NCI-H1105 (cell line): Measurements from ENCODE around the gene GMPR.
"Not testable (repeated sequence)": the region's sequence is repeated elsewhere in the genome, so short reads cannot be mapped to it uniquely, and the experiment has no call there.

Experiments
- DNase-seq: peaks from one replicate; lab custom pipeline; 2025; lab: John Stamatoyannopoulos, UW

The GMPR gene

DNA sequence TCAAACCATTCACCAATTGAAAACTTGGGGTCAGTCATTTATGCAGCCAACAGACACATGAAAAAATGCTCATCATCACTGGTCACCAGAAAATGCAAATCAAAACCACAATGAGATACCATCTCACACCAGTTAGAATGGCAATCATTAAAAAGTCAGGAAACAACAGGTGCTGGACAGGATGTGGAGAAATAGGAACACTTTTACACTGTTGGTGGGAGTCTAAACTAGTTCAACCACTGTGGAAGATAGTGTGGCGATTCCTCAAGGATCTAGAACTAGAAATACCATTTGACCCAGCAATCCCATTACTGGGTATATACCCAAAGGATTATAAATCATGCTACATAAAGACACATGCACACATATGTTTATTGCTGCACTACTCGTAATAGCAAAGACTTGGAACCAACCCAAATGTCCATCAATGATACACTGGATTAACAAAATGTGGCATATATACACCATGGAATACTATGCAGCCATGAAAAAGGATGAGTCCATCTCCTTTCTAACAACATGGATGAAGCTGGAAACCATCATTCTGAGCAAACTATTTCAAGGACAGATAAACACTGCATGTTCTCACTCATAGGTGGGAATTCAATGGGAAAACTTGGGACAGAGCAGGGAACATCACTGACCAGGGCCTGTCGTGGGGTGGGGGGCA, 13.2 kb upstream of the GMPR start:
- DNase-seq, result not testable (repeated sequence)

DNA sequence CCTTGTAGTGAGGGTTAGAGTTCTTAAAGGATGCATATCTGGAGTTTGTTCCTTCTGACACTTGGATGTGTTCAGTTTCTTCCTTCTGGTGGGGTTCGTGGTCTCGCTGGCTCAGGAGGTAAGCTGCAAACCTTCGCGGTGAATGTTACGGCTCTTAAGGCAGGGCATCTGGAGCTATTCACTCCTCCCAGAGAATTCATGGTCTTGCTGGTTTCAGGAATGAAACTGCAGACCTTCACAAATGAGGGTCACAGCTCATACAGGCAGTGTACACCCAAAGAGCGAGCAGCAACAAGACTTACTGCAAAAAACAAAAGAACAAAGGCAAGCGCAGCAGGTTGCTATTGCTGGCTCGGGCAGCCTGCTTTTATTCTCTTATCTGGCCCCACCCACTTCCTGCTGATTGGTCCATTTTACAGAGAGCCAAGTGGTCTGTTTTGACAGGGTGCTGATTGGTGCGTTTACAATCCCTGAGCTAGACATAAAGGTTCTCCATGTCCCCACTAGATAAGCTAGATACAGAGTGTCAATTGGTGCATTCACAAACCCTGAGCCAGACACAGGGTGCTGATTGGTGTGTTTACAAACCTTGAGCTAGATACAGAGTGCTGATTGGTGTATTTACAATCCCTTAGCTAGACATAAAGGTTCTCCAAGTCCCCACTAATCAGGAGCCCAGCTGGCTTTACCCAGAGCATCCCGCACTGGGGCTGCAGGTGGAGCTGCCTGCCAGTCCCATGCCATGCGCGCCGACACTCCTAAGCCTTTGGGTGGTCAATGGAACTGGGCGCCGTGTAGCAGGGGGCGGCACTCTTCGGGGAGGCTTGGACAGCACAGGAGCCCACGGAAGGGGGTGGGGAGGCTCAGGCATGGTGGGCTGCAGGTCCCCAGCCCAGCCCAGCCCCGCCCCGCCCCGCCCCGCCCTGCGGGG, 12.0 kb upstream of the GMPR start:
- DNase-seq, result not testable (repeated sequence)

DNA sequence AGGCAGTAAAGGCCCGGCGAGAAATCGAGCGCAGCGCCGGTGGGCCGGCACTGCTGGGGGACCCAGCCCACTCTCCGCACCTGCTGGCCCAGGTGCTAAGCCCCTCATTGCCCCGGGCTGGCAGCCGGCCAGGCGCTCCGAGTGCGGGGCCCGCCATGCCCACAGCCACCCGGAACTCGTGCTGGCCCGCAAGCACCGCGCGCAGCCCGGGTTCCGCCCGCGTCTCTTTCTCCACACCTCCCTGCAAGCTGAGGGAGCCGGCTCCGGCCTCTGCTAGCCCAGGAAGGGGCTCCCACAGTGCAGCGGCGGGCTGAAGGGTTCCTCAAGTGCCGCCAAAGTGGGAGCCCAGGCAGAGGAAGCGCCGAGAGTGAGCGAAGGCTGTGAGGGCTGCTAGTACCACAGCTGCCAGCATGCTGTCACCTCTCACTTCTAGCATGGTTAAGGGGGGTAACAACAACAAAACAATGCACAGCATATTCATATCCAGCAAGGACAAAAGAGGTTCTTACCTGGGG, 11.3 kb upstream of the GMPR start:
- no peak for DNase-seq

DNA sequence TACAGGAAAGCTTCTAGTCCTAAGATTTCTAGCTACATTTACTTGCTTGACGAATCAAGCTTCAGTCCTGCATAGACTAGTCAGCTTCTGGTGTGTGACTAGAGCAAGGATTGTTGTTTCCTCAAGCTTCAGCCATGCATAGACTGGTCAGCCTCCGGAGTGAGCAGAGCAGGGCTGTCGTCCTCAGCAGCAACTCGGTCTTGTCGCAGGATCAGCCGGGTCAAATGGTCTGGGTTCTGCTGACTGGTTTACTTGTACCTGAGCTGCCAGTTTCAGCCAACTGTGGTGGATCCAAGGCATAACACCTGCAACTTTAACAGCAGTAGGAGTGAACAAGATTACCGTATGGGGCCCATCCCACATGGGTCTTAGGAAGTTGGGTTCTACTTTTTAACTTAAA, 10.8 kb upstream of the GMPR start:
- no peak for DNase-seq

DNA sequence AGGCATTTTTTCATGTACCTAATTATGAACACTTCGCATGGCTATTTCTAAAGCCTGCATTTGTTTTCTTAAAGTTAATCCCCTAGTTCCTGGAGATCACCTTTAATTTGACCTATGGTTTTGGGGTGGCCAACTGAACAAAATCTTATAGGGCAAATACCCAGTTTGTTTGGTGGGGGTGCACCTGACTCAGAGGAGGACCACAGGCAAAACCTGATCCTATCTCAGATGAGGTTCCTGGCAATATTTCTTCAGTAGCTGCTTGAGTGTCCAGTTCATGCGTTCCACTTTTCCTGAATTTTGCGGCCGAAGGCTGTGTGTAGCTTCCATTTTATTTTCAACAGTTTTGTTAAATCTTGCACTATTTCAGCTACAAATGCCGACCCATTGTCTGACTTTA, 10.3 kb upstream of the GMPR start:
- DNase-seq, result no peak

DNA sequence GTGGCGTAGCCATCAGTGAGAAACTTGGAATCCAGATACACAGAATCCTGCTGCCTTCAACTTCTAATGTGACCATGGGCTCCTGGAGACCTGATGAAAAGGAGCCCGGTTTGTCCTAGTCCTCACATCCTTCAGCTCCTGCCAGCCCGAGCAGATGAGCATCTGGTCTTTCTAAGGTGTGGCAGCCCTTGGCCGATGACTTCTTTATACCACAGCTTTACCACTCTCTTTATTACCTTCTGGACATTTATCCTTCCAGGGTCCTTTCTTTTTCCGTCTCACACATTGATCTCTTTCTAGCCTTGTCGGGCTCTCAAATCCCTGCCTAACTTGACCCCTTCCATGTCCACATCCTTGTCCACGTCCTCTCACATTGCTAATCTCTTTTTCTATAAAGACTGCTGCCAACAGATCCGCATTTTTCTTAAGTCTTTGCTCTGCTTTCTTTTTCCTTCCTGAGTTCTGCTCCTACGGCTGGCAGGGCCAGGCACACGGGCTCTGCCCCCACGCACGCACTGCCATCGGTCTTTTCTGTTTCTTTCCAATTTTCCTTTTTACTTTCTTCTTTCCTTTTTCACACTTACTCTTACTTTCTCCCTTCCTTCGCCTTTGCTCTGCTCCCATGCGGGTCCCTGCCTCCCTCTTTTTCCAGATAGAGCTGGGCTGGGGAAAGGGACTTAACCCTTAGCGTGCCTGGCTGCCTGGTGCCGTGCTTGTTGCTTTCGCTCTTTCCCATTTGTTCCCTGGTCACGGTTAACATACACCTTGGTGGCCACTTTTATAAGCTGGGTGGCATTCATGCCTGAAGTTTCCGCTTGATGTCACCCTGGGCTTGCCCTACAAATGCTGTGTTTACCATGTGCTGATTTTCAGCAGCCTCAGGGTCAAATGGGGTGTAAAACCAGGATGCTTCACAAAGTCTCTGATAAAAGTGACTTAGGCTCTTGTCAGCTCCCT, 9.4 kb upstream of the GMPR start:
- no peak for DNase-seq

DNA sequence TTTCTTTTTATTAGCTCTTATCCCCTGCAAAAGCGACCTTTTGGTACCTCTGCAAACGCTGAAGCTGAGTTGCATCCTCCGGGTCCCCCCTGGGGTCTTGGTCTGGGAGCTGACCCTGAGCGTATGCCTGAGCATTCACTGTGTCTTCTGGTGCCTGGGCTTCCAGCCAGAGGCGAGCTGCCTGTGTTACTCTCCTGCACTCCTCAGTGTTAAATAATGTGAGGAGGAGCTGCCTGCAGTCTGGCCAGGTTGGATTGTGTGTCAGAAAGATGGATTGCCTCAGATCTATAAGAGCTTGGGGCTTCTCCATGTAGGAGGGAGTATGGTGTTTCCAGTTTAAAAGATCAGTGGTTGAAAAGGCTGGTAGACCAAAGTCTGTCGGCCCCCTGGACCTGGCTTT, 8.7 kb upstream of the GMPR start:
- DNase-seq, result no peak

DNA sequence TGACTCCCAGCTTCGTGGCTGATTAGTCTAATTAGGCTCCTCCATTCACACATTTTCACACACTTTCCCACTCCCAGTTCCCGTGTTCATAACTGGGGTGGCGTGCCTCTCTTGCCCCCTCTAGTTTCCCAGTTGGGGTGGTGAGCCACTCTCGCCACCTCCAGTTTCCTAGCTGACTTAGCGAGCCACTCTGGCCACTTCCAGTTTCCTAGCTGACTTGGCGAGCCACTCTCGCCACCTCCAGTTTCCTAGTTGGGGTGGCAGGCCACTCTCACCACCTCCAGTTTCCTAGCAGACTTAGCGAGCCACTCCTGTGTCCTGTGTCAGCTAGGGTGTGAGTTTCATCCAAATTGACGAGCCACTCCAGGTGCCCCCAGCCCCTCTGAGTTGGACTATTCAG, 7.4 kb upstream of the GMPR start:
- DNase-seq, result no peak

DNA sequence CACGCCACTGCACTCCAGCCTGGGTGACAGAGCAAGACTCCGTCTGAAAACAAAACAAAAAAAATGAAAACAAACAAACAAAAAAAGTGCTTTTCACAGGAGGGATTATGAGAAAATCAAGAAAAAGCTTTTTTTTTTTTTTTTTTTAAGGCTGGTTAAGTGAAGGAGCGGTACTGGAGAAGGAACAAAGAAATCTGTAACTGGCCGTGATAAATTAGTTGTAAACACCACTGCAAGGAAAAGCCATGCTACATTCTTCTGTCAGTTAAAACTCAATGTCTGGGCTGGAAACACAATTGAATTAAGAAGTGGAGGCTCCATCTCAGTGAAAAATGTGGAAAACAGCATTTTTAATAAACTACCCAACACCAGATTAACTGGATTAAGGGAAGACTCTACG, 6.3 kb upstream of the GMPR start:
- no peak for DNase-seq

DNA sequence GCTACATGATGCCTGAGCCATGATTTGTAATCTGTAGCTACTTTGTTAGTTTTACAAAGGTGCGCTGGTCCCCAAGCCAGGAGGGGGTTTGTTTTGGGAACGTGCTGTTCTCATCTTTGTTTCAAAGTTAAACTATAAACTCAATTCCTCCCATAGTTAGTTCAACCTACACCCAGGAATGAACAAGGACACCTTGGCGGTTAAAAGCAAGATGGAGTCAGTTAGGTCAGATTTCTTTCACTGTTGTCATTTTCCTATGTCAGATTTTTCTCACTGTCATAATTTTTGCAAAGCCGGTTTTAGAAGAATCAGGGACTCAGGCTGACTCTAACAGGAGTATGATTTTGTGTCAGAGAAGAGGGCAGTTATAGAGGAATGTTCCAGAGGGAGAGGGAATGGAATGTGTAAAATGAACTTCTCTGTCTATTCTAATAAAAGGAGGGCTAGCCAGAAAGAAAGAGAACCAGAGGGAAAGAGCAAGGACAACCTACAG, 2.3 kb upstream of the GMPR start:
- no peak for DNase-seq

DNA sequence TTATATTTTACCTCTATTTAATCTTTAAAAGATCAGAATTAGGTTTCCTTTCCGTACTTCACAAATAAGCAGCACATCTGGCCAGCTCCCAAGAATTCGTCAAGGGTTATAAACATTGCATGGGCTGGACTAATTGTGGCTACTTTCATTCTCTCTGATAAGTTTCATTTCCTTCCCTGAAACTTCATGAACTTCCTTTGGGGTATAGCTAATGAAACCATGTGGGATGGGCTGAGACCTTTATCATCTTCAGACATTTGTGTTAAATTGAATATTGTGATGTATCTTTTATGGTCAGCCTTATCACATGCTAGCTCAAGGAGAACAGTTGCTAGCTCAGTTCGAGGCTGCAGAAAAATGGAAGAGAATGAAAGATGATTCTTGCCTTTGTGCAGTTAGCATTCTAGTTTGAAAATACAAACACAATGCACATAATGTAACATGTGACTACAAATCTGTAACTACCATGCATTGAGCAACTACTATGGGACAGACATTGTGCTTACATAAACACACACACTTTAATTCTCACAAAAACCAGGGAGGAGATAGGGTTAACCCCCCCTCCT, 1.7 kb upstream of the GMPR start:
- DNase-seq, result no peak

DNA sequence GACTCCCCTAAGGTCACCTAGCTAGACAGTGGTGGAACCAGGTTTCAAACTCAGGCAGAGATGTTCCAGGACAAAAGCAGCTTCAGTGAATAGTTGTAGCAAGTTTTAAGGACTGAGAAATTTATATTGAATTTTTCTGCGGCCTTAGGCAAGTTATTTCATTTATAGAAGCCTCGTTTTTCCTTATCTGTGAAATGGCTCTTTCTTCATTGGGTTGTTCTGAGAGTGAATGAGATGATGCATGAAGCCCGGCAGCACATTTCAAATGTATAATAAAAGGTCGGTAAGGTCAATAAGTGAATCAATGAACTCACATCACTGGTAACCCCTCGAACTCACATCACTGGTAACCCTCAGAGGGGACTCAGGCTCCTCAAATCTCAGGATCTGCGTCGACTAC, 1.1 kb upstream of the GMPR start:
- no peak for DNase-seq

DNA sequence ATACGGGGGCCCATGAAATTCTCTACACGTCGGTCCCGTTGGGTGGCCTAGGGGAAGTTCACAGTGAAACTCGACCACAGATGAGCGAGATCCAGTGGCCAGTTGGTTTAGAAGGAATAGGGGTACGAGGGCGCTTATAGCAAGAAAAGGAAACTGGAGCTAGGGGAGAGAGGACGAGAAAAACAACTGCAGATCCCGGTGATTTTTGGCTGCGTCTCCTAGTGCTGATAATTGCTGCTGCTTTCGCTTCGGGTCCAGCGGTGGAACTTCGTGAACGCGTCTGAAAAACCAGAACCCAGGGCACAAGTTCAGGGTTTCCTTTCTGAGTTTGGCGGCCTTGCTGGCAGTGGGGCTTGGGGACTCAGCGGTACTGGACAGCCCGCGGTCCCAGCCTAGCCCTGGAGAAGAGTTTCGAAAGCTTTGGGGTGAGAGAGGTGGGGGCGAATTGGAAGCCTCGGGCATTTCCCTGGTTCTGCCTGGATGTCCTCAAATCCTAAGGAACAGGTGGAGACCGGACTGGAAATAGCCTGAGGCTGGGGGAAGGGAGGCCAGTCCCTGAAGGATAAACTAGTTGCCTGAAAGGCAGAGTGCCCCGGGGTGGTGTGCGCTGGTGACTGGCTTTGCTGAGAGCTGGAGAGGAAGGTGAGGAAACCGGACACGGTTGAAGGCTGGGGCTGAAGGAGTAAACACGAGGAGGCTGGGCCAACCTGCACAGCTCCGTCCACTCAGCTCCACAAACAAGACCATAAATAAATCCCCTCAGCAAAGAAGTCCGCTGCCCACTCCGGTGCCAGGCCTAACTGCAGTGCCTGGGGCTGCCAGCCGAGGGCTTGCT, 793 bp downstream of the GMPR start:
- no peak for DNase-seq

DNA sequence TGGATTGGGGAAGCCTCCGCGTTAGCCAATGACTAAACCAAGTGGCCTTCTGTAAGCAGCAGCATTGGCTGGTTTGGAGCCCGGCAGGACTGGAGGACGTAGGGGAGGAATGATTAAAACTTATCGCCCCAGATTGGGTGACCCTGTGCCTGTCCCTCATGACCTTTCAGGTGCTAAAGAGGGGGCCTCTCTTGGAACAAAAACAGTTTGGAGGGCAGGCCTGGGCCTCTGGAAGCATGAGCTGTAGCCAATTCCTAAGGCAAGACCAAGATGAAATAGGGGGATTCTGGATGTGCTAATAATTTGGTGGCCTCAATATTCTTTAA, 1.4 kb downstream of the GMPR start:
- no peak for DNase-seq

DNA sequence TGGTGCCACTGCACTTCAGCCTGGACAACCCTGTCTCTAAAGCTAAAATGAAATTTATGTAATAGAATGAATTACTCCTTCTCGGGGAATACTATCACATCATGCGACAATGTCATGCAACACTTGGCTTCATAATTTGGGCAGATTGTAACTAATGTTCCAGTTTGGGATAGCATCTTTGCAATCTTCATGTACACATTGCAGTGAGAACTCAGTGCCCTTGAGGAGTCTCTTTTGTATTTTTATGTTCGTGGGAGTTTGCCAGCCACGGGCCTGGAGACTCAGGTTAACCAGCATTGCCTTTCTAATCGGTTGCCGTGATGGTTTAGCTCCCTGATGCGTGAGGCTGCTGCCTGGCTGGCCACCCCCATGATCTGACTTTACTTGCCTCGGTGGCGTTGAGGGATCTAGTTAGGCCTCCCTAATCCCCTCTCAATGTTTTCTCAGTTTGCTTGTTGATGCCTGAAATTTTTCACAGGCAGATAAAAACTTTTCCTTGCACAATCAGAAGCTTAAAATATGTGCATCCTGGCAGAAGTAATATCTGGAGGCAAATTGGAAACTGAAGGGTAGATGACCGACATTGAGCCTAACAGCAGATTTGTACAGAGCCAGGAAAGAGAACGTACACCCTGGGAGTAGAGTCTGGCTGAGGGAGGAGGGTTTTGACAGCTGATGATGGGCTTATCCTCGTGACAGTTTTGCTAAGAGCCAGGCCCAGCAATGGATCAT, 2.4 kb downstream of the GMPR start:
- no peak for DNase-seq

DNA sequence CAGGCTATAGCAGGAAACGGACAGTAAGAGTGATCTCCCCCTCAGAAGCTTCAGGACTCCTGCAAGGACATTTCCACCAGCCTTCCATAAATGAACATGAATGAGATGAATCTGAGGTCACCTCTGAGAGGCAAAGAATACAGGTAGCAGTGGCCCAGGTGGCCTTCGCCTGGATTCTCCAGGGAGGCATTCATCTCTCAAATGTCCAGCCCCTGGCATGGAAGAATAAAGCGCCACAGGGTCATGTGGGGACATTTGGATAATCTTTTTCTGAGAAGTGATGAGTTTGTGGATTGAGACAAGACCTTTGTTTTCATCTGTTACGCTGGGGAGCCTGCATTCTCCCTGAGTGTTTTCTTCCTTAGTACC, 2.9 kb downstream of the GMPR start:
- no peak for DNase-seq

DNA sequence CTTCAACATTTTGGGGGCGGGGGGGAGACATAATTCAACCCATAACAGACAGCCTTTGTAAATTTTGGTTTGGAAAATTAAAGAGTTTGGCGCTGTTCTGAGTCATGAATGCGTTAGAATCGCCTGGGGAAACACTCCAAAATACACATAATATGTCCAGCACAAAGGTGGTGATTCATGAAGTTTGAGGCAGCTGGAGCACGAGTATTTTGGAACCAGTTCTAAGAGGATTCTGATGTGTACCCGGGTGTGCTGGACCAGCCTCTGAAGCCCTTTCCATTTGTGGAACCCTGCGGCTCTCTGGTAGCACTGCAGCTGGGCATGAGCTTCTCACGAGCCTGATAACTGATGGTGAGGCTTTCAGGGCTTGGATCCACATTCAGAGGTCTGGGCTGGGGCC, 4.7 kb downstream of the GMPR start:
- DNase-seq, result no peak

DNA sequence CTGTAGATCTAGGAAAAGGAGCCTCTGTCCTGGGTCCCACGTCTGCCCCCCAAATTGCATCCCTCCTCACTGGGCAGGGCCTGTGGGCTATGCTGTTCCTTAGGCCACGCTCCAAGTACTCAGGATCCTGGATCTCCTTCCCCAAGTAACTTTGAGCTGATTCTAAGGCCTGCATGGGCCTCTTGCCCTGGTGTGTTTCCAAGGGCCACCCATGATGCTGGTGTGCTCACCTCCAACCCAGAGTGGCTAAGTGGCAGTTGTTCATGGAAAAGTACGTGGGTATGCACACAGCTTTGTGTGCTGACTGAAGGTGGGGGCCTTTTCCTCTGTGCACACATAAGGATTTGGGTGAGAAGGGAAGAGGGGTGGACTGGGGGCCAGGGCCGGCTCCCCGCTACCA, 5.3 kb downstream of the GMPR start:
- no peak for DNase-seq

DNA sequence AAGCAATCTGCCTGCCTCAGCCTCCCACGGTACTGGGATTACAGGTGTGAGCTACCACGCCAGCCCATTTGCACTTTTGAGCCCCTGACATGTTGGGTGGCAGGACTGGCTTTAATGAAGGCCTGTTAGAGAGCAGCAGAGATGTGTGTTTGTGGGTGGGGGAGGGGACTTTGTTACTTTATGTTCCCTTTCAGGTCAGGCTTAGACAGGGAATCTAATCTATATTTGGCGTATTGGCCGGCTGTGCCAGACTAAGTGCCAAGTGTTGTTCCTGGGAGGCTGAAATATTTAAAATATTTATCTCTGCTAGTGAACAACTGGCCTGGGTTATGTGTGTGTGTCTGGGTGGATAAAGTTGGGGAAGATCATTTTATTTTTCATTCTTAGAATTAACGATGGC, 6.1 kb downstream of the GMPR start:
- DNase-seq, result no peak

DNA sequence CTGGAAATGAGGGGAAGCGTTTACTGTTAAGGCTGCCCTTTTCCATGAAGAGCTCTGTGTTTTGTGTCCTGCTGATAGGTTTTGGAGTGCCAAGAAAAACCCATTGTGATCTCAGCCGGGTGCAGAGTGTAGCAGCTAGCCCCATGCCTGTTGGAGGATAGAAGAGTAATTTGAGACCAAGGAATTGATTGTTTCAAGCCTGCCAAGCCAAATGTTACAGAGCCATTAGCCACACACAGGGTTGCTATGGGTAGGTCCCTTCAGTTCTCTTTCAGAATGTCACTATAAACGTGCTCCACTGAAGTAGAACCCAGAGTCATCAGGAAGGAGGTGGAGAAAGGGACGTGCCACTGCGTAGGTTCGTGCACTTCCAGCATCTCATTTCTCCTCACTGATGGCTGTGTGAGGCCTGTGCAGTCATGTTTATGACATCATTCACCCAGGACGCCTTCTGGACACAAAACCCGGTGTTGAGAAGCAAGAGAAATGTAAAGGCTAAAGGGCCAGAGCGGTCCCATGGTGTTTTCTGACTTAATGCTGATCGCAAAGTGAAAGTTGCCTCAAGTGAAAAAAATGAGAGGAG, 6.6 kb downstream of the GMPR start:
- peak; percentile 63 for DNase-seq
